Parathyroid adenoma (tissue), 2 donors: ENCODE results near the gene KCNIP1.

Experiments used
- H2AFZ ChIP-seq: fragments of 300-600 bp; sonication (generic); one replicate; pipeline ENCODE4 v1.7.0; 2017; ENCODE audit warnings: antibody characterized with exemption, mild to moderate bottlenecking
- H3K27ac ChIP-seq: fragments of 300-600 bp; sonication (generic); one replicate; pipeline ENCODE4 v1.7.0; 2017
- H3K27me3 ChIP-seq: fragments of 300-600 bp; sonication (generic); one replicate; pipeline ENCODE4 v1.7.0; 2017; ENCODE audit warnings: low read length; ENCODE audit not compliant: control insufficient read depth, insufficient read depth
- H3K36me3 ChIP-seq: fragments of 300-600 bp; sonication (generic); one replicate; pipeline ENCODE4 v1.7.0; 2017; ENCODE audit warnings: low read length; ENCODE audit not compliant: control insufficient read depth, insufficient read depth
- H3K4me1 ChIP-seq: fragments of 300-600 bp; sonication (generic); one replicate; pipeline ENCODE4 v1.7.0; 2017; ENCODE audit warnings: control low read depth
- H3K4me2 ChIP-seq: fragments of 300-600 bp; sonication (generic); one replicate; pipeline ENCODE4 v1.7.0; 2017; ENCODE audit warnings: low read length
- H3K4me3 ChIP-seq: fragments of 300-600 bp; sonication (generic); one replicate; pipeline ENCODE4 v1.7.0; 2017; ENCODE audit warnings: low read depth, low read length
- H3K79me2 ChIP-seq: fragments of 300-600 bp; sonication (generic); one replicate; pipeline ENCODE4 v1.7.0; 2017; ENCODE audit warnings: control low read depth
- H3K9ac ChIP-seq: fragments of 300-600 bp; sonication (generic); one replicate; pipeline ENCODE4 v1.7.0; 2017; ENCODE audit warnings: mild to moderate bottlenecking
- H3K9me3 ChIP-seq: fragments of 300-600 bp; sonication (generic); one replicate; pipeline ENCODE4 v1.7.0; 2017; ENCODE audit warnings: low read length; ENCODE audit not compliant: control insufficient read depth
- TF ChIP-seq, protein P1 (sequence below): fragments of 300-600 bp; sonication (generic); IDR thresholded peaks from one replicate; pipeline ENCODE4 v1.7.0; 2017; ENCODE audit warnings: antibody characterized with exemption, mild to moderate bottlenecking
- donor health status: primary hyperparathyroidism.

Gene KCNIP1

GRCh38 chr5:170626507-170627150 is 122.8 kb downstream of the KCNIP1 start:
- H3K27me3 ChIP-seq: no peaks in the 10 kb centered on the region
- no peak overlapping the region for H3K4me2 ChIP-seq
- TF ChIP-seq, protein P1, sequence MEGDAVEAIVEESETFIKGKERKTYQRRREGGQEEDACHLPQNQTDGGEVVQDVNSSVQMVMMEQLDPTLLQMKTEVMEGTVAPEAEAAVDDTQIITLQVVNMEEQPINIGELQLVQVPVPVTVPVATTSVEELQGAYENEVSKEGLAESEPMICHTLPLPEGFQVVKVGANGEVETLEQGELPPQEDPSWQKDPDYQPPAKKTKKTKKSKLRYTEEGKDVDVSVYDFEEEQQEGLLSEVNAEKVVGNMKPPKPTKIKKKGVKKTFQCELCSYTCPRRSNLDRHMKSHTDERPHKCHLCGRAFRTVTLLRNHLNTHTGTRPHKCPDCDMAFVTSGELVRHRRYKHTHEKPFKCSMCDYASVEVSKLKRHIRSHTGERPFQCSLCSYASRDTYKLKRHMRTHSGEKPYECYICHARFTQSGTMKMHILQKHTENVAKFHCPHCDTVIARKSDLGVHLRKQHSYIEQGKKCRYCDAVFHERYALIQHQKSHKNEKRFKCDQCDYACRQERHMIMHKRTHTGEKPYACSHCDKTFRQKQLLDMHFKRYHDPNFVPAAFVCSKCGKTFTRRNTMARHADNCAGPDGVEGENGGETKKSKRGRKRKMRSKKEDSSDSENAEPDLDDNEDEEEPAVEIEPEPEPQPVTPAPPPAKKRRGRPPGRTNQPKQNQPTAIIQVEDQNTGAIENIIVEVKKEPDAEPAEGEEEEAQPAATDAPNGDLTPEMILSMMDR: no peak
- H3K9ac ChIP-seq: no peak overlapping the region
- no peak overlapping the region for H2AFZ ChIP-seq
- no peaks in the 10 kb centered on the region for H3K4me1 ChIP-seq
- H3K27ac ChIP-seq: no peak overlapping the region
- H3K4me3 ChIP-seq: no peak overlapping the region
- no peaks in the 10 kb centered on the region for H3K36me3 ChIP-seq
- no peaks in the 10 kb centered on the region for H3K79me2 ChIP-seq
- H3K9me3 ChIP-seq: no peaks in the 10 kb centered on the region

GRCh38 chr5:170627271-170627670 is 123.5 kb downstream of the KCNIP1 start:
- no peak overlapping the region for H3K4me3 ChIP-seq

DNA sequence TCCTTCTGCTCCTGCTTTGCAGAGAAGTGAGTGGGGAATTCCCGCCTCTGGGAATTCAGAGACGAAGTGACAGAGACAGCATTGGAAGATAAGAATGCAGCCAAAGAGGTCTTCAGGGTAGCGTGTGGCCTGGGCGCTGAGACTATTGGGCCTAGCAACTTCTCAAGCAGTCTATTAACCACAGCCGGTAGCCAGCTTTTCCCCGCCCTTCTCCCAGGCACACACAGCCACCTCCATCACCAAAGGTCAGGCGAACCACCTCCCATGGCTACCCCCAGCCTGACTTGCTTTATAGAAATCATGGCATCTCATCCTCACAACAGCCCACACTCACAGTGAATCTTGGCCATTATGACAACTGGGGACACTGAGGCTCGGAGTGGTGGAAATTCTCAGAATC is 124.2 kb downstream of the KCNIP1 start:
- H3K27ac ChIP-seq: no peak overlapping the region
- H3K4me1 ChIP-seq: peaks cover 7% of the 10 kb centered on the region
- H3K4me3 ChIP-seq: no peak overlapping the region
- H3K4me2 ChIP-seq: no peak overlapping the region
- no peak overlapping the region for H2AFZ ChIP-seq
- H3K27me3 ChIP-seq: no peaks in the 10 kb centered on the region
- H3K79me2 ChIP-seq: no peaks in the 10 kb centered on the region
- TF ChIP-seq, protein P1: no peak
- no peaks in the 10 kb centered on the region for H3K36me3 ChIP-seq
- H3K9me3 ChIP-seq: no peaks in the 10 kb centered on the region
- H3K9ac ChIP-seq: no peak overlapping the region

More at GRCh38 chr5:170627271-170627670, 123.5 kb downstream of the KCNIP1 start:
- Histone ChIP-seq H3K9me3 (no peaks in the 10 kb centered on the region), H3K4me2 (no peak overlapping the region), H3K9ac (no peak overlapping the region), H3K27ac (no peak overlapping the region), H2AFZ (no peak overlapping the region), H3K79me2 (no peaks in the 10 kb centered on the region), H3K36me3 (no peaks in the 10 kb centered on the region), H3K4me1 (no peaks in the 10 kb centered on the region), H3K27me3 (no peaks in the 10 kb centered on the region)
- TF ChIP-seq, protein P1: no peak

DNA sequence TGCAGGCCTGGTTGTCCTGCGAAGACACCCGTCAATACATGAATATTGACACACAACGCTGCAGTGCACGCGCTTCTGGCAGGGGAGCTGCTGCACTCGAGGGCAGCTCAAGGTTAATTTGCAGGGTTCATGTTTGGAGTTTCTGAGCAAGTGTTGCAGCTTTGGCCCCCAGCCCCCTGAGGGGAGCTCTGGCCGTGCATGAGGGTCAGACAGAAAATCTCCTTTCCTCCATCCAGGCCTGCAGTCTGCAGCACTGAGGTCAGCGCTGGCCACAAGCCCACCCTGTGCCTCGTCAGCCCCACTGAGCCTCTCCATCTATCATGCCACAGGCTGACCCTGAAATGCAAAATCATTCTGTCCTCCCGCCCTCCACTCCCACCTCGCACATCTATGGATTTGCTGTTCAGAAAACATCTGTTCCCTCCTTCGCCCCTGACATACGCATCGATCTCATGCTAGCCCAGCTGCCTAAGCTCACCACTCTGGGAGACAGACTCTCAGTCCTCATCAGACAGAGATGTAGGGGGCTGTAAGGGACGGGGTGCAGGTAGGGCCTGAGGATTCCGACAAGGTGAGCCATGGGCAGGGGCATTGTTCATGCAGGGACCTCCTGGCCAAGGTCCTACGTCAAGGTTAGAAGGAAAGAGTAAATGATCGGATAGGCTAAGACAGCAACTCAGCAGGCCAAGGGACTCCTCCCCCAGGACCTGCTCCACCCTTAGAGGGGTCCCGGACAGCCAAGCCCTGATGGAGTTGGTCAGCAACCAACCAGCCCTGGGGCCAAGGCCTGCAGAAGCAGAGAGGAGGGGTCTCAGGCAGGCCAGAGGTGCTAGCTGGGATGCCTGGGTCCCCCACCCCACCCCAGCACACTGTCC is 125.1 kb downstream of the KCNIP1 start:
- Histone ChIP-seq H3K27ac (no peak overlapping the region), H3K9ac (no peak overlapping the region), H3K36me3 (no peaks in the 10 kb centered on the region), H3K9me3 (no peaks in the 10 kb centered on the region), H3K79me2 (no peaks in the 10 kb centered on the region), H3K27me3 (no peaks in the 10 kb centered on the region), H3K4me3 (no peak overlapping the region), H2AFZ (no peak overlapping the region), H3K4me1 (peaks cover 13% of the 10 kb centered on the region), H3K4me2 (no peak overlapping the region)
- TF ChIP-seq, protein P1: no peak
